ENCODE data around the gene FMR1.

Gene FMR1

DNA sequence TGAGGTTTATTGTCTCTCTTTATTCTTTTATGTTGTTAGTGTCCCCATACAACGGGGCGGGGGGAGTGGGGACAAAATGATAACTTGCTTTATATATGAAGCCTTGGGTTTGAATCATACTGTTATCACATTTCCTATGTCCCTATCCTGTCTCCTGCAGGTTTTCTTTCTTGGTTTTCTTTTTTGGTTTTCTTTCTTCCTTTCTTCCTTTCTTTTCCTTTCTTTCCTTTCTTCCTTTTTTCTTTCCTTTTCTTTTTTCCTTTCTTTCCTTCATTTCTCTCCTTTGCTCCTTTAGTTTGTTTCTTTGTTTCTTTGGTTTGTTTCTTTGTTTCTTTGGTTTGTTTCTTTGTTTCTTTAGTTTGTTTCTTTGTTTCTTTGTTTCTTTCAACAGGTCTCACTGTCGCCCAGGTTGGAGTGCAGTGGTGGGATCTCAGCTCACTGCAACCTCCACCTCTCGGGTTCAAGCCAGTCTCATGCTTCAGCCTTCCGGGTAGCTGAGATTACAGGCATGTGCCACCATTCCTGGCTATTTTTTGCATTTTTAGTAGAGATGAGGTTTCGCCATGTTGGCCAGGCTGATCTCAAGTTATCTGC is 4.8 kb downstream of the FMR1 start:
- DNase-seq (ENCODE audit: low read depth), result no peak

DNA sequence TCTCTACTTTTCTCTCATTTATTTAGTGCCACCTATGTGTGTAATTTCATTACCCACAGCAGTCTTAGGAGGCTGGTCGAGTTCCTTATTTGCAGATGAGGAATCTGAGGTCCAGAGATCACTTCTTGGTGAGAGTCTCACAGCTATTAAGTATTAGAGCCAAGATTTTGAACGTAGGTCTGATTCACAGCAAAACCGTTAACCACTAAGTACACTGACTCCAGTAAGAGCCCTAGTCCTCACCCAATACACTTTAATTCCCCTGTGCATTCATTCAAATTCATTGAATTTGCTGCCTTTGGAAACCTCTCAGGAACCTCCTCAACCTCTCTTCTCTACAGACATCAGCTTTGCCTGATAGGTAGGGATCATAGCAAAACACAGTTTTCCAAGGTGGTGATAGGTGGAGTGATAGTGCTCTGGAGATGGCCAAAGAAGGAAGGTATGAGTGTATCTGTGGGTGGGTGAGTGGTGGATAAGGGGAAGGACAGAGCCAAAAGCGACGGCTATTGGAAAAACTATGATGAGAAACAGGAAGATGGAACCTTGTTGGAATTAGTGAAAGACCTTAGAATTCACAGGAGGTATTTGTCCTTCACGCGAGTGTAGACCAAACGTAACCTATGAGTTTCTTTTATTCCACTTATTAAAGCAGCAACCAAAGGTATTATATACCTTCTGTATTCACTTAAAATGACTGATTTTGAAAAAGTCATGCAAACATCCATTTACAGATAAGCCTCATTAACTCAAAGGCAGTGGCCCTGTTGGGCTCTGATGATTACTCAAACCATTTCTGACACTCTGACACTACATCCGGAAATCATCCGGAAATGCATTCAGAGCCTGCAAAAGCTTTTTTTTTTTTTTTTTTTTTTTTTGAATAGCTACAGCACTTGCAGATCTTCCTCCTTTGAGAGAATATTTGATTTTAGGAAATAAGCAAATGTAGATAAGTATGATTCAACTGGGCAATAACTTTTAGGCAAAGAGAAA is 6.3 kb downstream of the FMR1 start:
- DNase-seq (ENCODE audit: low read depth), result no peak

DNA sequence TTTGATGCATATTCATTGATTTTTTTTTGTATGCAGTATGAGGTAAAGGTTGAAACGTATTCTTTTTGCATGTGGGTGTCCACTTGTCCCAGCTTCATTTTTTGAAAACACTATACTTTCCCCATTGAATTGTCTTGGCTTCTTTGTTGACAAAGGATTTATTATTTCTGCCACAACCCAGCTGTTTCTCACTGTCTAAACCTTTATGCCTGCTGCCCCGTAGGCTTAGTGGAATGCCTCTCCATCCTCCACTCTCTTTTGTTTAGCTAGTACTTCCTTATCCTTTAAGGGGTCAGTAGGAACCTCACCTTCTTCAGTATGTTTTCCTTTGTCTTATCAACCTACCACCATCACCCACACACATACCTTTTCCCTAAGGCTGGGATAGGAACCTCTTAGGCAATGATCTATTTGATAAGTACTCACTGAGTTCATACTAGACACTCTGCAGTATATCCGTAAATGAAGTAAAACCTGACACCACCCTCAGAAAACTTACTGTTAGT is 8.5 kb downstream of the FMR1 start:
- no peak for DNase-seq (ENCODE audit: low read depth)

GRCh38 chrX:147923605-147924004 is 11.9 kb downstream of the FMR1 start:
- no peak for DNase-seq (ENCODE audit: low read depth)

GRCh38 chrX:147927256-147927655 is 15.5 kb downstream of the FMR1 start:
- DNase-seq (ENCODE audit: low read depth), result no peak

- DNase-seq (ENCODE audit: low read depth), result no peak
Measured at GRCh38 chrX:147933815-147934214, 22.1 kb downstream of the FMR1 start.

DNA sequence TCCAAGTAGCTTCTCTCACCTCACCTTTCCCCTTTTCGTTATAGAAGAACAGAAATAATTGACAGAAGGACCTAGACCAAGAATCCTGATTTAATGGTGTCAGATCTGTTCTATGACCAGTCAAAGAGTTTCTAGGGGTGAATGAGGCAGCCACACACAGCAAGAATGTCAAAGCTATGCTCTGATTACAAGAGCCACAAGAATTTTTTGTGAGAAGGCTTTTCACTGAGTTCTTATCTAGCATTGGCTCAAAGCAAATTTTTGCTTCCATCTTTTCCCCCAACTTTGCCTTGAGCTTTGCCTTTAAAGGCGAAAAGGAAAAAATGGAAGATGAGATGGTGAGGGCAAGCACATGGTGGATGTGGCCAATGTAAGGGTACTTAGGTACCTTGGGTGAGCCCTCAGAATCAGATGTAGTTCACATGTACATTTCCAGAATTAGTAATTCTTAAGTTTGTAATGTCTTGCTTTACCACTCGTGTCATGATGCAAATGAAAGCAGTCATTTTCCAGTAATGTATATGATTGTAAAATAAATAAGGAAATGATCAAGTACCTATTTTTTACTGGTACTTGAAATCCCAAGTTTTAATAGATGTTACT is 23.5 kb downstream of the FMR1 start:
- no peak for DNase-seq (ENCODE audit: low read depth)

GRCh38 chrX:147945286-147945685 is 33.6 kb downstream of the FMR1 start:
- no peak for DNase-seq (ENCODE audit: low read depth)

DNA sequence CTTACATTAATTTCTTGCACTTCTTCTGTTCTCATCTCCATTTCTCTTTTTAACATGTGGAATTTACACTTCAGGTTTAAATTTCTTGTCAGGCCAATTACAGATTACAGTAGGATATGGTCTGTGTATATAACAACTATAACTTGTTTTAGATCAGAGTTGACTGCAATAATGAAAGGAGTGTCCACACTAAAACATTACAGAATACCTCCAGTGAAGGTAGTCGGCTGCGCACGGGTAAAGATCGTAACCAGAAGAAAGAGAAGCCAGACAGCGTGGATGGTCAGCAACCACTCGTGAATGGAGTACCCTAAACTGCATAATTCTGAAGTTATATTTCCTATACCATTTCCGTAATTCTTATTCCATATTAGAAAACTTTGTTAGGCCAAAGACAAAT is 36.8 kb downstream of the FMR1 start:
- no peak for DNase-seq (ENCODE audit: low read depth)

GRCh38 chrX:147950352-147950751 is 38.6 kb downstream of the FMR1 start:
- DNase-seq (ENCODE audit: low read depth), result no peak

DNA sequence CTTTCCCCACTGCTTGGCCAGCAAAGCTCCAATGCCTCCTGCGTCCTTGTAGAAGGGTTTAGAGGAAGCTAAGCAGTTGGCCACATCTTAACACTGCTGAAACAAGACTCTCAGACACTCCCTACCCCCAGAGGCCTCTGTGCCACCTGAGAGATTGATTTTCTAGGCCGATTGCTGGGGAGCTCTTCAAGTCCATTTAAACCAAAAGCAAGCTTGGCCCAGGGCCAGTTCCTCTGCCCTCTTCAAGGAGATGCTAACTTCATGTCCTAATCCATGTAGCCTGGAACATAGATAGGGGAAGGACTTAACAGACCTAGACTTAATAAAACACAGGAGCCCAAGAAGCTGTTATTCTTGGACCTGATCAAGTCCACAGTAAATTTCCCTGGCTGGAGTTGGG is 42.3 kb downstream of the FMR1 start:
- no peak for DNase-seq (ENCODE audit: low read depth)

DNA sequence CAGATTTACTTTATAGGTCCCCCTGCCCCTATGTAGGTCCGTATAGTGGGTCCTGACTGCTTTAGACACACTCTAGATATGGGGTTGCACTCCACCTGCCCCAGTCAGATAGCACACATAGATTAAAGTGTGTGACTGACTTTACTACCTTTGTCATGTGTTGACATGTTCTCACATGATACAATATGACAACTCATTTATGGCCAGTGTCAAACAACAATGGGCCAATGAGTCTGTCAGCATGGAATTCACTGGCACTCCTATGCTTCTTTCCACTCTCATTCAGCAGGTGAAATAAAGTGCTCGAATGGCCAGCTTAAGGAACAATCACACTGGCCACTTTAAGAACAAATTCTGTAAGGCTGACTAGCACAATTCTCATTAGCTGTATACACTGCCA is 45.6 kb downstream of the FMR1 start:
- DNase-seq (ENCODE audit: low read depth), result no peak

- no peak for DNase-seq (ENCODE audit: low read depth)
Measured at GRCh38 chrX:147958291-147958690, 46.6 kb downstream of the FMR1 start.

GRCh38 chrX:147960722-147961121 is 49.0 kb downstream of the FMR1 start:
- no peak for DNase-seq (ENCODE audit: low read depth)

DNA sequence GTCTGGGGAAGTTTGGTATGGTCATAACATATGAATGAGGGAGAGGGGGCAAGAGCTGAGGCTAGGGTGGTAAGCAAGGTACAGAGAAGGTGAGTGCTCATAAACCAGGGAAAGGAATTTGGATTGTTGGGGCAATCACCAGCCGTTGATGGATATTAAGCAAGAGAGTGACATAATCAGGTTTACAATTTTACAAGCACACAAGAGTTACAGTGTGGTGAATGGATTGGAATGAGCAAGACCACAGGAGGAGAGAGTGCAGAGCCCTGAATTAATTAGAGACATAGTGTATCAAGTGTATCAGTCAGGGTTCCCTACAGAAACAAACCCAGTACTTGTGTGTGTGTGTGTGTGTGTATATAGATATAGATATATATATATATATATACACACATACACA is 50.8 kb downstream of the FMR1 start:
- DNase-seq (ENCODE audit: low read depth), result no peak

DNA sequence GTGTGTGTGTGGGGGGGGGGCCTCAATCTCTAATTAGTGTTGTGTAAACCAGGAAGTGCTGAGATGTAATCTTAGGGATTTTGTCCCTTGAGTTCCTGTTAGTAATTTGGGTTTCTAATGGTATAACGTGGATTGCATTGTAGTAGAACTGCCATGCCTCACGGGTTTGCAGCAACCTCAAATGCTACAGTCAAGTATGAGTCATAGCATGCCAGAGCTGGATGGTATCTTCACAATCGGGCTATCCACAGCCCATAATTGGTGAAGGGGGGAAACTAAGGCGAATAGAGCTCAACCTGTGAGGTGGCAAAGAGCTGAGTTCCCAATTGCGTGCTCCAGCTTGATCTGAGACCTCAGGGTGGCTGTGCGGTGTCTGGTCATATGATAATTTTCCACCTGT is 67.2 kb downstream of the FMR1 start:
- no peak for DNase-seq (ENCODE audit: low read depth)

GRCh38 chrX:147981038-147981752 is 69.5 kb downstream of the FMR1 start, which contains the start of gene FMR1NB:
Gene FMR1NB, plus strand, starts transcription at chrX:147981337. Its CDS starts 66 bp downstream, at chrX:147981403.
- no peak for DNase-seq (ENCODE audit: low read depth)

All from T follicular helper cell (primary cell).